Endothelial cell of umbilical vein (primary cell): ENCODE measurements around the gene NUP62CL. TPM values are rescaled to one million over a fixed set of nuclear protein-coding genes. Genes with fewer than 3 reads are reported as not detected.

Source experiments
- BruUV-seq: library from RNA; stranded (reverse); fragments of 400-500 nt; replicated peaks from 2 replicates; lab custom pipeline; 2021; lab: Mats Ljungman, UMichigan
- CTCF ChIA-PET: fragments of 300-600, 350-600 bp; sonication (Branson Sonifier 250); formaldehyde crosslinking; loops from one replicate; lab custom pipeline; 2021; ENCODE audit warnings: antibody characterized with exemption, inconsistent platforms; lab: Charles Lee
- POLR2A ChIA-PET: fragments of 300-600, 350-600 bp; sonication (Branson Sonifier 250); formaldehyde crosslinking; loops from one replicate; lab custom pipeline; 2021; ENCODE audit warnings: antibody characterized with exemption, inconsistent platforms; lab: Charles Lee
- DNase-seq: peaks from one replicate; pipeline ENCODE4 v3.0.0-alpha.2; 2011; ENCODE audit warnings: low read depth, low spot score
- FAIRE-seq: peaks from 2 replicates; lab custom pipeline; 2011; peaks lifted over from hg19 to GRCh38; lab: Jason Lieb, UNC
- H2AFZ ChIP-seq: 2 replicates; pipeline ENCODE4 v1.6.0; 2012; ENCODE audit warnings: low read depth, low read length, control low read depth, inconsistent platforms
- H3K27ac ChIP-seq: 2 replicates; pipeline ENCODE4 v1.5.1; 2011; ENCODE audit warnings: low read depth, mild to moderate bottlenecking, control low read depth, low read length, moderate library complexity; ENCODE audit not compliant: insufficient read depth
- H3K27me3 ChIP-seq, 2 experiments: 2 replicates each; pipeline versions ENCODE4 v1.6.0 to v1.6.1; 2011; ENCODE audit warnings: low read length in 2 of 2, mixed read lengths in 1 of 2; ENCODE audit not compliant: control insufficient read depth in 2 of 2, insufficient read depth in 2 of 2
- H3K36me3 ChIP-seq, 2 experiments: 2 replicates in 1 of 2; 3 replicates in 1 of 2; pipeline ENCODE4 v1.5.1; 2011; ENCODE audit warnings: low read length in 2 of 2, mild to moderate bottlenecking in 1 of 2, moderate library complexity in 1 of 2; ENCODE audit not compliant: control insufficient read depth in 2 of 2, insufficient read depth in 2 of 2; ENCODE audit errors: extremely low read depth in 1 of 2
- H3K4me1 ChIP-seq: 3 replicates; pipeline ENCODE4 v1.5.1; 2011; ENCODE audit warnings: mild to moderate bottlenecking, low read length; ENCODE audit not compliant: control insufficient read depth, insufficient read depth; ENCODE audit errors: extremely low read depth
- H3K4me2 ChIP-seq: 2 replicates; pipeline ENCODE4 v1.6.1; 2011; ENCODE audit warnings: low read length, control low read depth, mixed read lengths; ENCODE audit not compliant: insufficient read depth
- H3K4me3 ChIP-seq, 3 experiments: fragments of 200-600 bp in 1 of 3; sonication (generic), shearing (Covaris generic) in 1 of 3; replicated peaks in 1 of 3; 2 replicates each; pipeline ENCODE4 v1.5.1; 2011 to 2016; ENCODE audit warnings: control low read depth in 3 of 3, low read length in 3 of 3, mild to moderate bottlenecking in 2 of 3, inconsistent platforms in 1 of 3, low read depth in 1 of 3, moderate library complexity in 1 of 3; ENCODE audit not compliant: insufficient read depth in 1 of 3
- H3K79me2 ChIP-seq: 2 replicates; pipeline ENCODE4 v1.6.0; 2012; ENCODE audit warnings: low read length, inconsistent platforms; ENCODE audit not compliant: control insufficient read depth, insufficient read depth
- H3K9ac ChIP-seq: replicated peaks from 2 replicates; pipeline ENCODE3; 2011; ENCODE audit warnings: low read length, control low read depth; ENCODE audit not compliant: insufficient read depth; ENCODE audit errors: extremely low read depth
- H3K9me1 ChIP-seq: replicated peaks from 3 replicates; pipeline ENCODE4 v1.6.0; 2011; ENCODE audit warnings: mild to moderate bottlenecking, low read length; ENCODE audit not compliant: control insufficient read depth, insufficient read depth; ENCODE audit errors: extremely low read depth
- H3K9me3 ChIP-seq: replicated peaks from 2 replicates; pipeline ENCODE4 v1.5.1; 2012; ENCODE audit warnings: low read length, inconsistent platforms; ENCODE audit not compliant: control insufficient read depth, insufficient read depth
- H4K20me1 ChIP-seq: replicated peaks from 2 replicates; pipeline ENCODE3; 2011; ENCODE audit warnings: mild to moderate bottlenecking, low read length; ENCODE audit not compliant: control insufficient read depth, insufficient read depth; ENCODE audit errors: extremely low read depth
- CTCF ChIP-seq, 2 donors: IDR thresholded peaks; 1 replicate in 1 of 2; 2 replicates in 1 of 2; pipeline ENCODE4 v1.5.1; 2011; ENCODE audit warnings: low read length in 2 of 2, mild to moderate bottlenecking in 2 of 2, moderate library complexity in 2 of 2, control low read depth in 1 of 2, inconsistent platforms in 1 of 2, low read depth in 1 of 2; ENCODE audit not compliant: insufficient read depth in 1 of 2; ENCODE audit errors: extremely low read depth in 1 of 2
- EZH2 ChIP-seq: IDR thresholded peaks from 2 replicates; pipeline ENCODE4 v1.6.1; 2012; ENCODE audit warnings: borderline replicate concordance, low read depth, mild to moderate bottlenecking, moderate library complexity, low read length, inconsistent platforms; ENCODE audit not compliant: severe bottlenecking
- FOS ChIP-seq: IDR thresholded peaks from 2 replicates; pipeline ENCODE4 v1.6.1; 2011; ENCODE audit warnings: mild to moderate bottlenecking, low read length, moderate library complexity, borderline replicate concordance; ENCODE audit not compliant: insufficient read depth
- GATA2 ChIP-seq: IDR thresholded peaks from 2 replicates; pipeline ENCODE4 v1.7.0; 2011; ENCODE audit warnings: low read depth, mild to moderate bottlenecking, moderate library complexity, mixed read lengths, low read length; ENCODE audit not compliant: insufficient read length, insufficient read depth
- JUN ChIP-seq: IDR thresholded peaks from 2 replicates; pipeline ENCODE4 v1.6.1; 2011; ENCODE audit warnings: borderline replicate concordance, low read depth; ENCODE audit not compliant: insufficient read length, insufficient read depth
- MAX ChIP-seq: IDR thresholded peaks from 2 replicates; pipeline ENCODE4 v1.6.1; 2011; ENCODE audit not compliant: insufficient read depth, insufficient read length
- MYC ChIP-seq: IDR thresholded peaks from one replicate; pipeline ENCODE4 v1.6.1; 2011; ENCODE audit warnings: mild to moderate bottlenecking, low read depth, low read length
- POLR2A ChIP-seq: IDR thresholded peaks from 2 replicates; pipeline ENCODE4 v1.6.1; 2012; ENCODE audit warnings: low read depth, mild to moderate bottlenecking, control low read depth, low read length
- POLR2AphosphoS5 ChIP-seq: IDR thresholded peaks from 2 replicates; pipeline ENCODE4 v1.6.1; 2012; ENCODE audit warnings: low read depth, mild to moderate bottlenecking, control low read depth, low read length, moderate library complexity; ENCODE audit not compliant: insufficient read depth
- dilution Hi-C: fragments of 300-500 bp; cut with MboI; formaldehyde crosslinking; loops from one replicate; pipeline ENCODE4 v1.15.0; 2019; ENCODE audit warnings: low sequenced_read_pairs; ENCODE audit not compliant: extremely low pct_ligation_motif_present
- intact Hi-C: fragments of 100-400 bp; cut with micrococcal nuclease; formaldehyde crosslinking; loops from one replicate; pipeline ENCODE4 v1.10.0; 2022
- polyA plus RNA-seq, 4 experiments: library from polyadenylated mRNA; depleted of rRNA in 3 of 4; stranded (reverse) in 3 of 4; unstranded in 1 of 4; fragments of >200 nt; gene quantifications; 2 replicates each; pipeline versions ENCODE4 v1.2.1 to v1.2.3, GENCODE V29; 2011 to 2012; ENCODE audit warnings: missing spikeins in 1 of 4
- total RNA-seq: library from RNA; stranded (reverse); gene quantifications from 2 replicates; pipeline ENCODE4 v1.2.3, GENCODE V29; 2021

Gene NUP62CL
- total and polyA plus RNA-seq, 2 donors (not counting 3 experiments of a cell fraction or from before 2014, with no cell fraction given): not detected

GRCh38 chrX:107197319-107197718 lies 8.9 kb downstream of the NUP62CL start:
- DNase-seq (no peak), FAIRE-seq (no peak)

More at GRCh38 chrX:107197319-107197718, 8.9 kb downstream of the NUP62CL start:
- no peak overlapping the region for H2AFZ ChIP-seq
- H3K9me1 ChIP-seq: no peaks in the 10 kb centered on the region
- BruUV-seq: no TSS peak
- H3K9me3 ChIP-seq: no peaks in the 10 kb centered on the region
- no peak overlapping the region for H3K4me2 ChIP-seq
- no peaks in the 10 kb centered on the region for H3K27me3 ChIP-seq
- intact Hi-C loops (no loop called here), dilution Hi-C loops (no loop called here)
- no peaks in the 10 kb centered on the region for H4K20me1 ChIP-seq
- no peak overlapping the region for H3K27ac ChIP-seq
- no peaks in the 10 kb centered on the region for H3K4me1 ChIP-seq
- no peak overlapping the region for H3K4me3 ChIP-seq
- H3K79me2 ChIP-seq: no peaks in the 10 kb centered on the region
- no peak for TF ChIP-seq JUN
- no peak for TF ChIP-seq POLR2A
- no peak for TF ChIP-seq GATA2
- TF ChIP-seq MYC: no peak
- no peak for TF ChIP-seq FOS
- TF ChIP-seq MAX: no peak
- TF ChIP-seq EZH2: no peak
- TF ChIP-seq CTCF (IDR thresholded peaks at IDR 0.05; ENCODE audit: extremely low read depth in 1 of 2, insufficient read depth in 1 of 2, low read depth in 1 of 2, low read length in 2 of 2): no peak
- TF ChIP-seq POLR2AphosphoS5: no peak
- ChIA-PET CTCF (no interaction called here), POLR2A (no interaction called here)
- no peak overlapping the region for H3K9ac ChIP-seq
- no peaks in the 10 kb centered on the region for H3K36me3 ChIP-seq
